ENCODE results near the gene RBM28. TPM values are rescaled to one million over a fixed set of nuclear protein-coding genes. Genes with fewer than 3 reads are reported as not detected.

The RBM28 gene
- total RNA-seq, 2 donors from 2014 or later, result 13.8 to 29.7 TPM

DNA sequence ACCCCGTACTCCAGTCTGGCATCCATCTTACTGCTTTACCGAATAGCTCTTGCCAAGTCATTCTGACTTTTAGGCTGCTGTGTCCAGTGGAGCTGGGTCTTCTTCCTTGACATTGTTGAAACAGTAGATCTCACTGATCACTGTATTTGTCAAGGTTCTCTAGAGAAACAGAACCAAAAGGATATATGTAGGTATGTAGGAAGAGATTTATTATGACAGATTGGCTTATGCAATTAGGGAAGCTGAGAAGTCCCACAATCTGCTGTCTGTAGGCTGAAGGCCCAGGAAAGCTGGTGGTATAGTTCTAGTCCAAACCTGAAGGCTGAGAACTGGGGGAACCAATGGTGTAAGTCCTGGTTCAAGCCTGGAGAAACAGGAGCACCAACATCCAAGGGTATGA lies 29.9 kb upstream of the RBM28 start:
- H3K4me3 ChIP-seq, result no peak overlapping the region
- DNase-seq (ENCODE audit: low spot score), result no peak
- H3K27me3 ChIP-seq (replicated peaks; ENCODE audit: insufficient read depth), result no peaks in the 10 kb centered on the region
- TF ChIP-seq POLR2AphosphoS5 (IDR thresholded peaks at IDR 0.05) (no peak), POLR2A (IDR thresholded peaks at IDR 0.05) (no peak)
- TF ChIP-seq, protein P1, sequence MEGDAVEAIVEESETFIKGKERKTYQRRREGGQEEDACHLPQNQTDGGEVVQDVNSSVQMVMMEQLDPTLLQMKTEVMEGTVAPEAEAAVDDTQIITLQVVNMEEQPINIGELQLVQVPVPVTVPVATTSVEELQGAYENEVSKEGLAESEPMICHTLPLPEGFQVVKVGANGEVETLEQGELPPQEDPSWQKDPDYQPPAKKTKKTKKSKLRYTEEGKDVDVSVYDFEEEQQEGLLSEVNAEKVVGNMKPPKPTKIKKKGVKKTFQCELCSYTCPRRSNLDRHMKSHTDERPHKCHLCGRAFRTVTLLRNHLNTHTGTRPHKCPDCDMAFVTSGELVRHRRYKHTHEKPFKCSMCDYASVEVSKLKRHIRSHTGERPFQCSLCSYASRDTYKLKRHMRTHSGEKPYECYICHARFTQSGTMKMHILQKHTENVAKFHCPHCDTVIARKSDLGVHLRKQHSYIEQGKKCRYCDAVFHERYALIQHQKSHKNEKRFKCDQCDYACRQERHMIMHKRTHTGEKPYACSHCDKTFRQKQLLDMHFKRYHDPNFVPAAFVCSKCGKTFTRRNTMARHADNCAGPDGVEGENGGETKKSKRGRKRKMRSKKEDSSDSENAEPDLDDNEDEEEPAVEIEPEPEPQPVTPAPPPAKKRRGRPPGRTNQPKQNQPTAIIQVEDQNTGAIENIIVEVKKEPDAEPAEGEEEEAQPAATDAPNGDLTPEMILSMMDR (IDR thresholded peaks at IDR 0.05), result no peak
- WGBS, result 68% methylated on average over 2 of the region's 2 CpGs
- H3K27ac ChIP-seq, result no peak overlapping the region
- no peaks in the 10 kb centered on the region for H3K36me3 ChIP-seq
- no peaks in the 10 kb centered on the region for H3K9me3 ChIP-seq
- intact Hi-C loops (cut with DNase I), result no loop called here
- H3K4me1 ChIP-seq (replicated peaks), result no peaks in the 10 kb centered on the region

DNA sequence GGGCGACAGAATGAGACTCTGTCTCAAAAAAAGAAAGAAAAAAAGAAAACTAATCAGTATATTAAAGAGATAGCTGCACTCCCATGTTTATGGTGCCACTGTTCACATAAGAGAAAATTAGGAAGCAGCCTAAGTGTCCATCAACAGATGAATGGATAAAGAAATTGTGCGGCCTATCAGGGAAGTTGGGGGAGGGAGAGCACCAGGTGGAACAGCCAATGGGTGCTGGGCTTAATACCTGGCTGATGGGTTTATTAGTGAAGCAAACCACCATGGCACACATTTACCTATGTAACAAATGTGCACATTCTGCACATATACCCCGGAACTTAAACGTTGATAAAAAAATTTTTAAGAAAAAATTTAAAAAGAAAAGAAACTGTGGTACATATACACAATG lies 26.8 kb upstream of the RBM28 start:
- DNase-seq (ENCODE audit: low spot score), result no peak
- TF ChIP-seq POLR2AphosphoS5 (IDR thresholded peaks at IDR 0.05) (no peak), POLR2A (IDR thresholded peaks at IDR 0.05) (no peak)
- TF ChIP-seq, protein P1 (IDR thresholded peaks at IDR 0.05), result no peak
- no peaks in the 10 kb centered on the region for H3K4me1 ChIP-seq (replicated peaks)
- no peaks in the 10 kb centered on the region for H3K36me3 ChIP-seq
- H3K27me3 ChIP-seq (replicated peaks; ENCODE audit: insufficient read depth), result peaks cover 3% of the 10 kb centered on the region
- H3K9me3 ChIP-seq, result no peaks in the 10 kb centered on the region
- H3K4me3 ChIP-seq, result no peak overlapping the region
- intact Hi-C loops (cut with DNase I), result no loop called here
- H3K27ac ChIP-seq, result no peak overlapping the region
- WGBS, result 92% methylated on average over 4 of the region's 4 CpGs

DNA sequence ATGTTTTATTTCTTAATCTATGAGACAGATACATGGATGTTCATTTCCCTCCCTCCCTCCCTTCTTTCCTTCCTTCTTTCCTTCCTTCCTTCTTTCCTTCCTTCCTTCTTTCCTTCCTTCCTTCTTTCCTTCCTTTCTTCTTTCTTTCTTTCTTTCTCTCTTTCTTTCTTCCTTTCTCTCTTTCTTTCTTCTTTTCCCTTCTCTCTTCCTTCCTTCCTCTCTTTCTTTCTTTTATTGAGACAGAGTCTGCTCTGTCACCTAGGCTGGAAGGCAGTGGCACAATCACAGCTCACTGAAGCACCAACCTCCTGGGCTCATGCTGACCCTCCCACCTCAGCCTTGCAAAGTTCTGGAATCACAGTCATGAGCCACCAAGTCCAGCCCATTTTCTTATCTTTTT lies 23.3 kb upstream of the RBM28 start:
- no peak for TF ChIP-seq POLR2AphosphoS5 (IDR thresholded peaks at IDR 0.05)
- TF ChIP-seq POLR2A (IDR thresholded peaks at IDR 0.05), result no peak
- TF ChIP-seq, protein P1 (IDR thresholded peaks at IDR 0.05), result no peak
- H3K27me3 ChIP-seq (replicated peaks; ENCODE audit: insufficient read depth), result peaks cover 3% of the 10 kb centered on the region

DNA sequence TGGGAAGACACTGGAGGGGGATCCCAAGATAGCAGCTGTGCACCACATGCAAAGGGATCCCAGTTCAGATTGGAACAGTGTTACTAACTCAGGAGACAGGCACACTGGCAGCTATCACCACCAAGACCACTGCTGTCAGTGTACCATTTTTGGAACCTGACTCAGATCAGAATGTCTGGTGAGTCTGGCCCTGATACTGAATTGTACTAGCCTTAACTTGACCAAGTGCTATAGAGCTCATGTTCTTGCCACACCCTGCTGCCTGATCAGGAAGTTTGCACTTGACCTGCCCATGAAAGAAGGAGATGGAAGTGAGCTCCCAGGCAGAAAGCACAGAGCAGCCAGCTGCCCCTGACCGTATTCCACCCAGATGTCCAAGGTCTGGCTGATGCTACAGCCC lies 22.6 kb upstream of the RBM28 start:
- Histone ChIP-seq H3K4me3 (no peak overlapping the region), H3K27me3 (replicated peaks; ENCODE audit: insufficient read depth) (peaks cover 3% of the 10 kb centered on the region), H3K4me1 (replicated peaks) (no peaks in the 10 kb centered on the region), H3K36me3 (no peaks in the 10 kb centered on the region), H3K9me3 (no peaks in the 10 kb centered on the region), H3K27ac (no peak overlapping the region)
- 50% methylated on average over 1 of the region's 1 CpG for WGBS
- intact Hi-C loops (cut with DNase I), result no loop called here
- DNase-seq (ENCODE audit: low spot score), result no peak
- TF ChIP-seq POLR2A (IDR thresholded peaks at IDR 0.05) (no peak), POLR2AphosphoS5 (IDR thresholded peaks at IDR 0.05) (no peak)
- TF ChIP-seq, protein P1 (IDR thresholded peaks at IDR 0.05), result no peak

More for the DNA sequence above, 23.3 kb upstream of the RBM28 start:
- intact Hi-C loops (cut with DNase I), result no loop called here
- H3K4me1 ChIP-seq (replicated peaks), result no peaks in the 10 kb centered on the region
- DNase-seq (ENCODE audit: low spot score), result no peak
- no peaks in the 10 kb centered on the region for H3K9me3 ChIP-seq
- H3K4me3 ChIP-seq, result no peak overlapping the region
- H3K27ac ChIP-seq, result no peak overlapping the region
- no peaks in the 10 kb centered on the region for H3K36me3 ChIP-seq

DNA sequence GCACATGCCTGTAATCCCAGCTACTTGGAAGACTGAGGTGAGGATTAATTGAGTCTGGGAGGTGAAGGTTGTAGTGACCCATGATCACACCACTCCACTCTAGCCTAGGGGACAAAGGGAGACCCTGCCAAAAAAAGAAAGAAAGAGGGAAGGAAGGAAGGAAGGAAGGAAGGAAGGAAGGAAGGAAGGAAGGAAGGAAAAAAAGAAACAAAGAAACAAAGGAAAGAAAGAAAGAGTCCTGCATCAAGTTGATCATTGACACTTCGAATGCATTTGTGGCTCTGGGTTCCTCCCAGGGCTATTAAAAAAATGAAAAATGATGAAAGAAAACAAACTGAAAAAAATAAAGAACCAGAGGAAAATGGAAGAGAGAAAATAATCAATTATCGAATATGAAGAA lies 21.7 kb upstream of the RBM28 start:
- 88% methylated on average over 2 of the region's 2 CpGs for WGBS
- no peaks in the 10 kb centered on the region for H3K9me3 ChIP-seq
- TF ChIP-seq, protein P1 (IDR thresholded peaks at IDR 0.05), result no peak
- TF ChIP-seq POLR2AphosphoS5 (IDR thresholded peaks at IDR 0.05), result no peak
- no peak for TF ChIP-seq POLR2A (IDR thresholded peaks at IDR 0.05)
- H3K27me3 ChIP-seq (replicated peaks; ENCODE audit: insufficient read depth), result peaks cover 3% of the 10 kb centered on the region
- no peaks in the 10 kb centered on the region for H3K4me1 ChIP-seq (replicated peaks)
- H3K27ac ChIP-seq, result no peak overlapping the region
- DNase-seq (ENCODE audit: low spot score), result no peak
- intact Hi-C loops (cut with DNase I), result no loop called here
- H3K36me3 ChIP-seq, result no peaks in the 10 kb centered on the region
- H3K4me3 ChIP-seq, result no peak overlapping the region
